HG03342 (cell line): ENCODE results near the gene MICB.
"Not testable (repeated sequence)": the region's sequence is repeated elsewhere in the genome, so short reads cannot be mapped to it uniquely, and the experiment has no call there.

ENCODE experiments used
- ATAC-seq: cut with Tn5 transposase; IDR thresholded peaks from one replicate; pipeline ENCODE4 v1.9.1; 2021; ENCODE audit warnings: mild to moderate bottlenecking, moderate library complexity; ENCODE audit not compliant: unreplicated experiment

Gene MICB

GRCh38 chr6:31498748-31499147 is 803 bp downstream of the MICB start:
- ATAC-seq = no peak

- ATAC-seq = not testable (repeated sequence)
Measured at GRCh38 chr6:31499648-31500047, 1.7 kb downstream of the MICB start.

- ATAC-seq = no peak
Measured at GRCh38 chr6:31502586-31502985, 4.6 kb downstream of the MICB start.

- ATAC-seq = not testable (repeated sequence)
Measured at GRCh38 chr6:31509036-31509435, 11.1 kb downstream of the MICB start.

- no peak for ATAC-seq
Measured at GRCh38 chr6:31510007-31510406, 12.1 kb downstream of the MICB start.

- ATAC-seq = no peak
Measured at GRCh38 chr6:31513456-31514165, 15.7 kb downstream of the MICB start.

GRCh38 chr6:31521835-31522234 is 23.9 kb downstream of the MICB start:
- no peak for ATAC-seq

- no peak for ATAC-seq
Measured at GRCh38 chr6:31525553-31525931, 27.6 kb downstream of the MICB start.

- no peak for ATAC-seq
Measured at GRCh38 chr6:31525932-31526591, 28.1 kb downstream of the MICB start.

- no peak for ATAC-seq
Measured at GRCh38 chr6:31528307-31528777, 30.4 kb downstream of the MICB start.

GRCh38 chr6:31528821-31529328 is 30.9 kb downstream of the MICB start, which contains the start of gene MCCD1:
Gene MCCD1 (plus strand): TSS chr6:31528962. CDS start chr6:31529015, 53 bp downstream.
- ATAC-seq = no peak

- ATAC-seq = no peak
Measured at GRCh38 chr6:31529329-31530150, 31.6 kb downstream of the MICB start.

- ATAC-seq = no peak
Measured at GRCh38 chr6:31530659-31531058, 32.7 kb downstream of the MICB start.

GRCh38 chr6:31531162-31531561 is 33.2 kb downstream of the MICB start:
- ATAC-seq = no peak

- ATAC-seq = no peak
Measured at GRCh38 chr6:31531771-31532643, 34.1 kb downstream of the MICB start.

- ATAC-seq = no peak
Measured at GRCh38 chr6:31532644-31533454, 34.9 kb downstream of the MICB start.

GRCh38 chr6:31533455-31533841 is 35.5 kb downstream of the MICB start:
- ATAC-seq = no peak

- ATAC-seq = no peak
Measured at GRCh38 chr6:31534011-31534410, 36.1 kb downstream of the MICB start.

GRCh38 chr6:31534521-31535040 is 36.6 kb downstream of the MICB start:
- ATAC-seq = no peak
